ENCODE data around the gene CXCL12. TPM values are rescaled to one million over a fixed set of nuclear protein-coding genes. Genes with fewer than 3 reads are reported as not detected.

The CXCL12 gene
- total and polyA plus RNA-seq, 2 donors (not counting 3 experiments of a cell fraction or from before 2014, with no cell fraction given) = 0.35 to 1.4 TPM

DNA sequence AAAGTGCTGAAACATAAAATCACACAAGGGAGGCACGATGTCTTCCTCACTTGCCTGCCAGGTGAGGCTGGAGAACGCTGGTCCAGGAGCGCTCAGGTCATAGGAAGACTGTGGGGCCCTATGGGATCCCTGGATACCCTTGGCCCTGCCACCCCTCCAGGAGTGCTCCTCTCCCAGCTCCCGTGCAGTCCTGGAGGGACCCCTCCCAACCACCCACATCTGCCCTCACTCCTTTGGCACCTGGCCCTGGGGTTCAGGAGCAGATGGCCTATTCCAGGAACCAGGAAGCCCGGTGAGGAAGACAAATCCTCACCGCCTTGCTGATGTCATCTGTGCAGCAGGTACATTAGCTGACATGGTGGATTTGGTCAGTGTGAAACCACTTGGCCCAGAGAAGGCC is 3.7 kb upstream of the CXCL12 start:
- H3K79me2 ChIP-seq (ENCODE audit: control insufficient read depth, insufficient read depth, low read length) = no peaks in the 10 kb centered on the region
- H3K36me3 ChIP-seq (ENCODE audit: control insufficient read depth in 2 of 2, extremely low read depth in 1 of 2, insufficient read depth in 2 of 2, low read length in 2 of 2) = no peaks in the 10 kb centered on the region
- DNase-seq (ENCODE audit: low read depth, low spot score) (no peak), FAIRE-seq (no peak)
- intact Hi-C loops (cut with micrococcal nuclease) = no loop called here
- no TSS peak for BruUV-seq (replicated peaks)
- H3K9ac ChIP-seq (replicated peaks; ENCODE audit: extremely low read depth, insufficient read depth, low read length) = no peak overlapping the region
- peaks cover 15 to 19% of the 10 kb centered on the region in 2 experiments for H3K27me3 ChIP-seq (ENCODE audit: control insufficient read depth in 2 of 2, insufficient read depth in 2 of 2, low read length in 2 of 2)
- POLR2A ChIA-PET = no interaction called here
- H3K27ac ChIP-seq (ENCODE audit: insufficient read depth, low read depth, low read length) = no peak overlapping the region
- no peak overlapping the region for H3K4me2 ChIP-seq (ENCODE audit: insufficient read depth, low read length)
- H3K4me1 ChIP-seq (ENCODE audit: control insufficient read depth, extremely low read depth, insufficient read depth, low read length) = no peaks in the 10 kb centered on the region
- no peaks in the 10 kb centered on the region for H4K20me1 ChIP-seq (replicated peaks; ENCODE audit: control insufficient read depth, extremely low read depth, insufficient read depth, low read length)
- TF ChIP-seq POLR2AphosphoS5 (IDR thresholded peaks at IDR 0.05; ENCODE audit: insufficient read depth, low read depth, low read length) (no peak), GATA2 (IDR thresholded peaks at IDR 0.05; ENCODE audit: insufficient read depth, insufficient read length, low read depth, low read length) (no peak), EZH2 (IDR thresholded peaks at IDR 0.05; ENCODE audit: borderline replicate concordance, low read depth, low read length, severe bottlenecking) (no peak), MYC (IDR thresholded peaks at IDR 0.05; ENCODE audit: low read depth, low read length) (no peak), POLR2A (IDR thresholded peaks at IDR 0.05; ENCODE audit: low read depth, low read length) (no peak), FOS (IDR thresholded peaks at IDR 0.05; ENCODE audit: borderline replicate concordance, insufficient read depth, low read length) (no peak), JUN (IDR thresholded peaks at IDR 0.05; ENCODE audit: borderline replicate concordance, insufficient read depth, insufficient read length, low read depth) (no peak)
- TF ChIP-seq, protein P1, sequence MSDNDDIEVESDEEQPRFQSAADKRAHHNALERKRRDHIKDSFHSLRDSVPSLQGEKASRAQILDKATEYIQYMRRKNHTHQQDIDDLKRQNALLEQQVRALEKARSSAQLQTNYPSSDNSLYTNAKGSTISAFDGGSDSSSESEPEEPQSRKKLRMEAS (IDR thresholded peaks at IDR 0.05; ENCODE audit: insufficient read depth, insufficient read length) = no peak
- TF ChIP-seq, protein P2, sequence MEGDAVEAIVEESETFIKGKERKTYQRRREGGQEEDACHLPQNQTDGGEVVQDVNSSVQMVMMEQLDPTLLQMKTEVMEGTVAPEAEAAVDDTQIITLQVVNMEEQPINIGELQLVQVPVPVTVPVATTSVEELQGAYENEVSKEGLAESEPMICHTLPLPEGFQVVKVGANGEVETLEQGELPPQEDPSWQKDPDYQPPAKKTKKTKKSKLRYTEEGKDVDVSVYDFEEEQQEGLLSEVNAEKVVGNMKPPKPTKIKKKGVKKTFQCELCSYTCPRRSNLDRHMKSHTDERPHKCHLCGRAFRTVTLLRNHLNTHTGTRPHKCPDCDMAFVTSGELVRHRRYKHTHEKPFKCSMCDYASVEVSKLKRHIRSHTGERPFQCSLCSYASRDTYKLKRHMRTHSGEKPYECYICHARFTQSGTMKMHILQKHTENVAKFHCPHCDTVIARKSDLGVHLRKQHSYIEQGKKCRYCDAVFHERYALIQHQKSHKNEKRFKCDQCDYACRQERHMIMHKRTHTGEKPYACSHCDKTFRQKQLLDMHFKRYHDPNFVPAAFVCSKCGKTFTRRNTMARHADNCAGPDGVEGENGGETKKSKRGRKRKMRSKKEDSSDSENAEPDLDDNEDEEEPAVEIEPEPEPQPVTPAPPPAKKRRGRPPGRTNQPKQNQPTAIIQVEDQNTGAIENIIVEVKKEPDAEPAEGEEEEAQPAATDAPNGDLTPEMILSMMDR (IDR thresholded peaks at IDR 0.05; ENCODE audit: extremely low read depth in 1 of 2, insufficient read depth in 1 of 2, low read depth in 1 of 2, low read length in 2 of 2) = no peak
- H3K4me3 ChIP-seq (replicated peaks in 1 of 3; ENCODE audit: insufficient read depth in 1 of 3, low read depth in 1 of 3, low read length in 3 of 3) = no peak overlapping the region
- H2AFZ ChIP-seq (ENCODE audit: low read depth, low read length) = no peak overlapping the region
- no peaks in the 10 kb centered on the region for H3K9me1 ChIP-seq (replicated peaks; ENCODE audit: control insufficient read depth, extremely low read depth, insufficient read depth, low read length)
- dilution Hi-C loops (cut with MboI; ENCODE audit: extremely low pct_ligation_motif_present, low sequenced_read_pairs) = no loop called here
- no peaks in the 10 kb centered on the region for H3K9me3 ChIP-seq (replicated peaks; ENCODE audit: control insufficient read depth, insufficient read depth, low read length)
- CTCF ChIA-PET = interaction anchor here (1.0 to 1.4 kb wide), 3 partner anchors 8 to 718 kb away, joined by 3 to 6 read pairs (median 3); no protein-coding TSS in a partner anchor

Data from endothelial cell of umbilical vein (primary cell).